Measurements from ENCODE around the gene TPSD1.
"Not testable (repeated sequence)": the region's sequence is repeated elsewhere in the genome, so short reads cannot be mapped to it uniquely, and the experiment has no call there.

TPSD1 gene

GRCh38 chr16:1281517-1281916 lies 25.6 kb downstream of the TPSD1 start:
- no peak for DNase-seq (ENCODE audit: low spot score)

- no peak for DNase-seq (ENCODE audit: low spot score)
Measured at GRCh38 chr16:1282324-1282973, 26.6 kb downstream of the TPSD1 start.

DNA sequence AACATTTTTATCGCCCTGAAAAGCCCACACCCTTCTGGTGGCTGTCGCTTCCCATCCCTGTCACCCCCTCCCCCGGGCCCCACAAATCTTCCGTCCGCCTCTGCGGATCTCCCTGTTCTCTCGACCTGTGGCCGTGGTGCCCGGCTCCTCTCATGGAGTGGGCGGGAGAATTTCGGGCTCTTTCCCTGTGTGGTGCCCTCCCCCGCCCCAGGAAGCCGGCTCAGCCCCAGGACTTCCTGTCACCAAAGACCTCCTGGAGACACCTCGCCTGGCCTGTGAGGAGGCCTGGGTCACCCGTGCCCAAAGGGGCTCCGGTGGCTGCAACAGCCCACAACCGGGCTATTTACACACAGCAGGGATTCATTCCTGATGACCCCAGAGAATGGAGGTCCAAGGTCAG lies 27.4 kb downstream of the TPSD1 start:
- DNase-seq (ENCODE audit: low spot score), result no peak

GRCh38 chr16:1283996-1284616 lies 28.2 kb downstream of the TPSD1 start:
- no peak for DNase-seq (ENCODE audit: low spot score)

GRCh38 chr16:1285669-1286512 lies 30.0 kb downstream of the TPSD1 start:
- no peak for DNase-seq (ENCODE audit: low spot score)

GRCh38 chr16:1286513-1287094 lies 30.7 kb downstream of the TPSD1 start:
- DNase-seq (ENCODE audit: low spot score), result no peak

- DNase-seq (ENCODE audit: low spot score), result peak; percentile 22
Measured at GRCh38 chr16:1287982-1288670, 32.3 kb downstream of the TPSD1 start.

DNA sequence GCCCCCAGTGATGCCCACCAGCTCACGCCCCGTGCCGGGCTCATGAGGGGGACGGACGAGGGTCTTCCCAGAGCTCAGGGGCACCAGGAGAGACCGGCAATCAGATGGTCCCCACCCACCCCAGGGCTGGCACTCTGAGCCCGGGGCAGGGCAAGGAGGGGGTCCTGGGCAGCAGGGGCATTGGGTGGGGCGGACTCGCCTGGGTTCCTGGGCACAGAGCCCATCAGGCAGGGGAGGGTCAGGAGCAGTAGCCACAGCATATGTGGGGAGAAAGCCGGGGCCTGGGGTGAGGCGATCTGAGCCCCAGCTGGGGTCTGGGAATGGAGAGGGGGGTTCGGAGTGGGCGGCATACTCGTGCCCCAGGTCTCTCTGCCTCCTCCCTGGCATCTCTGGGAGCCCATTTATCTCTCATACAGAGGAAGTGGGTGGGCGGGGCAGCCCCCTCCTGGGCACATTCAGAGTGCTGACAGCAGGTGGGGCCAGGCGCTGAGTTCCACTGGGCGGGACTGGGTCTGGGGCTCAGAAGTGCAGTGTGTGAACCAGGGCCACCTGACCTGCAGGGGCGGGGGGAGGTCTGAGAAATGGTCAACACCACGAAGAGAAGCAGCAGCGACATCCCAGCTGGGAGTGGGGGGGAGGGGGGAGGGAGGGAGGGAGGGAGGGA lies 33.1 kb downstream of the TPSD1 start:
- no peak for DNase-seq (ENCODE audit: low spot score)

DNA sequence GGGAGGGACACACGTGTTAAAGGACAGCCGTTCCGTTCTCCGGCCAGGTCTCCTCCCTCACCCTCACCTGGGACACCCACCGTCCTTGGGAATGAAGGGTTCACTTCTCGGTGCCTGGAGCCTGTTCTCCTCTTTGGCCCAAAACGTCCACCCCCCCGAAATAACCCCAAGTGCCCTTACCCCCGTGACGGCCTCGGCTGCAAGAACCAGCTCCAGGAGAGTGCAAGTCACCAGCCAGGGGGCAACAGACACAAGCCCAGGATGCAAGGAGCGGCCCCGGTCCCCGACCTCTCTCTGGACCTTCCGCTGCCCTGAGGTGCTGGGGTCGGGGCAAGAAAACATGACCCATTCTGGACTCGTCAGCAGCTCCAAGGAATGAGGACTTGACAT lies 33.6 kb downstream of the TPSD1 start:
- no peak for DNase-seq (ENCODE audit: low spot score)

GRCh38 chr16:1290063-1290501 lies 34.2 kb downstream of the TPSD1 start:
- no peak for DNase-seq (ENCODE audit: low spot score)

DNA sequence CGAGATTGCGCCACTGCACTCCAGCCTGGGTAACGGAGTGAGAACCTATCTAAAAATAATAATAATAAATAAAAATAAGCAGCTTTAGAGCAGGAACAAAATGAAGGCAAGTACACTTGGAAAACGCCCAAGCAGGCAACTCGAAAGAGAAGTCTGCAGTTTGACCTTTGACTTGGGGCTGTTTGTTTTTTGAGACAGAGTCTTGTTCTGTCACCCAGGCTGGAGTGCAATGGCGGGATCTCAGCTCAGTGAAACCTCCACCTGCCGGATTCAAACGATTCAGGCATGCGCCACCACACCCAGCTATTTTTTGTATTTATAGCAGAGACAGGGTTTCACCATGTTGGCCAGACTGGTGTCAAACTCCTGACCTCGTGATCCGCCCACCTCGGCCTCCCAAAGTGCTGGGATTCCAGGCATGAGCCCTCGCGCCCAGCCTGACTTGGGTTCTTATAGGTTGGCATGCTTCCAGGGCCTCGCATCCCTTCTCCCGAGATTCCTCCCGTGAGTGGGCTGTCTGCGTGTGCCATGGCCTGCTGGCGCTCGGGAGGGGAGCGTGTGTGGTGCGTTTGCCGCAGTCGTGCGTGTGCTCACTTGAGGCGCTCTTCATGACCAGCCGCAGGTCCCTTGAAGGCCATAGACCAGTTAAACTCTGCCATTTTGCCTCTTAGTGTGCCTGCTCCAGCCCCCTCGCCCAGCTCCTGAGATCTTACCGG lies 35.1 kb downstream of the TPSD1 start:
- DNase-seq (ENCODE audit: low spot score), result no peak

- no peak for DNase-seq (ENCODE audit: low spot score)
Measured at GRCh38 chr16:1291576-1291974, 35.7 kb downstream of the TPSD1 start.

- DNase-seq (ENCODE audit: low spot score), result not testable (repeated sequence)
Measured at GRCh38 chr16:1292208-1292607, 36.3 kb downstream of the TPSD1 start.

DNA sequence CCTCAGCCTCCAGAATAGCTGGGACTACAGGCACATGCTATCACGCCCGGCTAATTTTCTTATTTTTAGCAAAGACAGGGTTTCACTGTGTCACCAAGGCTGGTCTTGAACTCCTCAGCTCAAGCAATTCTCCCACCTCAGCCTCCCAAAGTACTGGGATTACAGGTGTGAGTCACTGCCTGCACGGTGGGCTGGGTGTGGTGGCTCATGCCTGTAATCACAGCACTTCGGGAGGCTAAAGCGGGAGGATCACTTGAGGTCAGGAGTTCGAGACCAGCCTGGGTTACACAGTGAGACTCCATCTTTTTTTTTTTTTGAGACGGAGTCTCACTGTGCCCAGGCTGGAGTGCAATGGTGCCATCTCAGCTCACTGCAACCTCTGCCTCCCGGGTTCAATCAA lies 36.9 kb downstream of the TPSD1 start:
- DNase-seq (ENCODE audit: low spot score), result not testable (repeated sequence)

DNA sequence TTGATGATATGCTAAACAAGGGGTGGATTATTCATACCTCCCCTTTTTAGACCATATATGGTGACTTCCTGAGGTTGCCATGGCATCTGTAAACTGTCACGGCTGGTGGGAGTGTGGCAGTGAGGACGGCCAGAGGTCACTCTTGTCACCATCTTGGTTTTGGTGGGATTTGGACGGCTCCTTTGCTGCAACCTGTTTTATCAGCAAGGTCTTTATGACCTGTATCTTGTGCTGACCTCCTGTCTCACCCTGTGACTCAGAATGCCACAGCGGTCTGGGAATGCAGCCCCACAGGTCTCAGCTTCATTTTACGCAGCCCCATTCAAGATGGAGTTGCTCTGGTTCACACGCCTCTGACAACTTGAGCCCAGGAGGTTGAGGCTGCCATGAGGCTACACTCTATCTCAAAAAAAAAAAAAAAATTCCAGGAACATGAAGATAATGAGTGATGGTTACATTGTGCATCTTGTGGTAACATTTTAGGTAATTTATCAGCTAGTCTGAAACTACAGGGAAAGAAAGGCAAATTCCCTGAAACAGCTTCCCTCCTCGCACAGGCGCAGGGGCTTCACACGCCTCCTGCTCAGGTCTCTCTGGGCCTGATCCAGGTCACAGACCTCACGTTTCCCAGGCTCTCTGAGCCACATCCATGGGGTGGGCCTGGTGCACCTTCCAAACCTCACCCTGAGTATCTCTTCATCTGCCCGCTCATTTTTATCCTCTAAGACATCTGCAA lies 38.2 kb downstream of the TPSD1 start:
- no peak for DNase-seq (ENCODE audit: low spot score)

- no peak for DNase-seq (ENCODE audit: low spot score)
Measured at GRCh38 chr16:1295465-1295864, 39.6 kb downstream of the TPSD1 start.

GRCh38 chr16:1296688-1297017 lies 40.8 kb downstream of the TPSD1 start:
- not testable (repeated sequence) for DNase-seq (ENCODE audit: low spot score)

DNA sequence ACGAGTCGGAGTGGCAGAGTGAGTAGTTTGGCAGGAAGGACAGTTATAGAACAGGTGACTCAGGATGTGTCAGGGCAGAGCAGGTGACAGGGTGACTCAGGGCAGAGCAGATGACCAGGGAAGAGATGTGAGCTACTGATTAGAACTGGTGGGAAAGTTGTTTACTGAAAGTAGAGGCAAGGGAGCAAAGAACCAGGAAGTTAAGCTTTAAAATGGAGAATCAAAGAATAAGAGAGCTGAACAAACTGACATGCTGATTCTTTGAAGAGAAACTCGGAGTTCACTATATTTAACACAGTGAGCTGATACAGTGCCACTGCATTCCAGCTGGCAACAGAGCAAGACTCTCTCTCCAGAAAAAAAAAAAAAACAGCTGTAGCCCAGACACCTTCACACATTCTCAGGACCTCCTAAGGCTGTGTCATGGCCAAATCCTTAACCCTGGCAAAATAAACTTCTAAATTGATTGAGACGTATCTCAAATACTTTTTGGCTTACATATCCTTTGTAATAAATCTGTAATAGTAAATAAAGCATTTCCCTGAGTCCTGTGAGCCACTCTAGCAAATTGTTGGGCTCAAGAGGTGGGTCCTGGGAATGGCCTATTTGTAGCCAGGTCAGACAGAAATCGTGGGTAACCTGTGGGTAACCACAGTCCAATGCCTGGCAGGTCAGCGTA lies 41.3 kb downstream of the TPSD1 start:
- DNase-seq (ENCODE audit: low spot score), result peak; percentile 97

GRCh38 chr16:1298406-1298805 lies 42.5 kb downstream of the TPSD1 start:
- no peak for DNase-seq (ENCODE audit: low spot score)

Measured in kidney tubule cell (primary cell).